ENCODE results near the gene PAPOLG. TPM values are rescaled to one million over a fixed set of nuclear protein-coding genes. Genes with fewer than 3 reads are reported as not detected.

Gene PAPOLG
- total and polyA plus RNA-seq, 9 of the 15 experiments (the other 6 are each of a cell fraction or from before 2014, with no cell fraction given), result 3.9 to 16.3 (median 10.0) TPM

GRCh38 chr2:60756097-60757087 is at the start of gene PAPOLG (continued):
- TF ChIP-seq MECOM (CRISPR knock-in tag; IDR thresholded peaks at IDR 0.05) (no peak), SREBF2 (CRISPR knock-in tag; IDR thresholded peaks at IDR 0.05) (no peak), ZFP36 (IDR thresholded peaks at IDR 0.05; ENCODE audit: low read depth, low read length, partially characterized antibody) (no peak), MYNN (IDR thresholded peaks at IDR 0.05) (no peak), MYNN (CRISPR knock-in tag; IDR thresholded peaks at IDR 0.05) (no peak), PCBP2 (IDR thresholded peaks at IDR 0.05; ENCODE audit: low read depth, low read length, poor library complexity, severe bottlenecking) (no peak), PHF21A (IDR thresholded peaks at IDR 0.05; ENCODE audit: borderline replicate concordance, low read depth) (no peak), SOX6 (IDR thresholded peaks at IDR 0.05) (no peak), MEF2A (IDR thresholded peaks at IDR 0.05; ENCODE audit: control insufficient read depth, low read depth, low read length) (no peak), KDM4B (IDR thresholded peaks at IDR 0.05; ENCODE audit: borderline replicate concordance in 2 of 2, low read depth in 1 of 2) (no peak), RUNX1 (IDR thresholded peaks at IDR 0.05; ENCODE audit: low read depth) (no peak), CREB1 (IDR thresholded peaks at IDR 0.05) (no peak), CREB1 (CRISPR knock-in tag; IDR thresholded peaks at IDR 0.05) (no peak), RNF219 (CRISPR knock-in tag; IDR thresholded peaks at IDR 0.05) (no peak), MCM5 (IDR thresholded peaks at IDR 0.05; ENCODE audit: low read depth) (no peak), ZNF444 (CRISPR knock-in tag; IDR thresholded peaks at IDR 0.05) (no peak), ZNF507 (tag; conservative IDR thresholded peaks at IDR 0.05) (no peak), MAZ (CRISPR knock-in tag; conservative IDR thresholded peaks at IDR 0.05 in 1 of 2, IDR thresholded peaks at IDR 0.05 in 1 of 2) (peak in 1 of 2 experiments; percentile 44; a peak in 1 of 4 replicates), AFF4 (CRISPR knock-in tag; IDR thresholded peaks at IDR 0.05) (no peak), CREB5 (CRISPR knock-in tag; IDR thresholded peaks at IDR 0.05) (no peak), MYC (IDR thresholded peaks at IDR 0.05; ENCODE audit: low read depth, low read length) (no peak), MYC (CRISPR knock-in tag; IDR thresholded peaks at IDR 0.05; ENCODE audit: borderline replicate concordance, low read depth) (no peak)
